Uterus (tissue), 2 donors: ENCODE data around the gene SESN3.

Source experiments
- CTCF ChIP-seq, 4 experiments: fragments of 200-600 bp in 2 of 4; fragments of 450-650 bp in 2 of 4; sonication (generic) in 2 of 4; IDR thresholded peaks; one replicate each; pipeline ENCODE4 v1.5.1; 2016 to 2019; ENCODE audit warnings: antibody characterized with exemption in 4 of 4, mild to moderate bottlenecking in 2 of 4, moderate library complexity in 1 of 4
- POLR2A ChIP-seq, 2 donors: fragments of 450-650 bp; IDR thresholded peaks; one replicate each; pipeline ENCODE4 v1.6.1; 2016; ENCODE audit warnings: antibody characterized with exemption in 2 of 2, mild to moderate bottlenecking in 1 of 2, moderate library complexity in 1 of 2

GRCh38 chr11:95170294-95170693, 60.7 kb downstream of the SESN3 start:
- no peak for TF ChIP-seq CTCF (IDR thresholded peaks at IDR 0.05)
- TF ChIP-seq POLR2A (IDR thresholded peaks at IDR 0.05): no peak
